Adrenal gland (tissue), 5 donors: ENCODE results near the gene MKNK1.

ENCODE experiments used
- POLR2A ChIP-seq, 2 donors: fragments of 450-650 bp; IDR thresholded peaks; one replicate each; pipeline ENCODE4 v1.6.1; 2017; ENCODE audit warnings: antibody characterized with exemption in 2 of 2, mild to moderate bottlenecking in 2 of 2, moderate library complexity in 1 of 2
- TF ChIP-seq, protein P1 (sequence below), 6 experiments: fragments of 450-650 bp in 4 of 6; fragments of 200-600 bp in 2 of 6; sonication (generic) in 1 of 6; IDR thresholded peaks; 1 replicate in 5 of 6; 2 replicates in 1 of 6; pipeline versions ENCODE4 v1.5.1 to v1.8.0; 2016 to 2021; ENCODE audit warnings: antibody characterized with exemption in 6 of 6, mild to moderate bottlenecking in 2 of 6, moderate library complexity in 1 of 6
- donor health status: DM: no; HTN: no; CAD: no.

DNA sequence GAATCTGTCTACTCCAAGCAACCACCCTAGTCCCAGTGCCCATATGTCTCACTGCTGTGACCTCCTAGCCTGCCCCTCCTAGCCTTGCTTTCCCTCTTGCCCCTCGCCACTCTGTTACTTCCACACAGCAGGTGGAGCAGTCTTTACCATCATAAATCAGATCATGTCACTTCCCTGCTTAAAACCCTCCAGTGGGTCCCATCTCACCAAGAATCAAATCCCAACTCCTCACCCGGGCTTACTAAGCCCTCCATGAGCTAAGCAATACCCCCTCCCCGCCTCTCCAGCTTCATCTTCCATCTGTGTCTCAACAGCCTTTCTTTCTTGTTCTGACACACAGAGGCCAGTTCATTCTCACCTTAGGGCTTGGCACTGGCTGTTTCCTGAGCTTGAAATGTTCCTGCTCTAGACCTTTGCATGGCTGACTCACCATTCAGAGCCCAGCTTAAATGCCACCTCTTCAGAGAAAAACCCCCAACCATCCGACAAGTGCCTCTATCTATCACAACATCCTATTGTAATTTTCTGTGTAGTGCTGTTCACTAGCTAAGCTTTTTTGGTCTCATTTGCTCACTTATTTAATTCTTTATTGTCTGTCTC, 74.9 kb downstream of the MKNK1 start:
- TF ChIP-seq, protein P1, sequence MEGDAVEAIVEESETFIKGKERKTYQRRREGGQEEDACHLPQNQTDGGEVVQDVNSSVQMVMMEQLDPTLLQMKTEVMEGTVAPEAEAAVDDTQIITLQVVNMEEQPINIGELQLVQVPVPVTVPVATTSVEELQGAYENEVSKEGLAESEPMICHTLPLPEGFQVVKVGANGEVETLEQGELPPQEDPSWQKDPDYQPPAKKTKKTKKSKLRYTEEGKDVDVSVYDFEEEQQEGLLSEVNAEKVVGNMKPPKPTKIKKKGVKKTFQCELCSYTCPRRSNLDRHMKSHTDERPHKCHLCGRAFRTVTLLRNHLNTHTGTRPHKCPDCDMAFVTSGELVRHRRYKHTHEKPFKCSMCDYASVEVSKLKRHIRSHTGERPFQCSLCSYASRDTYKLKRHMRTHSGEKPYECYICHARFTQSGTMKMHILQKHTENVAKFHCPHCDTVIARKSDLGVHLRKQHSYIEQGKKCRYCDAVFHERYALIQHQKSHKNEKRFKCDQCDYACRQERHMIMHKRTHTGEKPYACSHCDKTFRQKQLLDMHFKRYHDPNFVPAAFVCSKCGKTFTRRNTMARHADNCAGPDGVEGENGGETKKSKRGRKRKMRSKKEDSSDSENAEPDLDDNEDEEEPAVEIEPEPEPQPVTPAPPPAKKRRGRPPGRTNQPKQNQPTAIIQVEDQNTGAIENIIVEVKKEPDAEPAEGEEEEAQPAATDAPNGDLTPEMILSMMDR (IDR thresholded peaks at IDR 0.05) = no peak
- no peak for TF ChIP-seq POLR2A (IDR thresholded peaks at IDR 0.05)
